GM12878 (cell line): ENCODE measurements around the gene SUGP1. TPM values are rescaled to one million over a fixed set of nuclear protein-coding genes. Genes with fewer than 3 reads are reported as not detected.
A peak's percentile ranks its signal among the peaks of the same experiment; 100 is the strongest.

Experiments used
- BCLAF1 ChIP-seq: fragments of 450-650 bp; IDR thresholded peaks from 2 replicates; pipeline ENCODE4 v1.6.1; 2017; ENCODE audit warnings: antibody characterized with exemption, mild to moderate bottlenecking, moderate library complexity
- BHLHE40 ChIP-seq, 2 experiments: fragments of 450-650 bp in 1 of 2; IDR thresholded peaks; 2 replicates each; pipeline ENCODE4 v1.6.1; 2011 to 2017; ENCODE audit warnings: low read depth in 2 of 2, borderline replicate concordance in 1 of 2, improper control_type of control experiment in 1 of 2, low read length in 1 of 2, mild to moderate bottlenecking in 1 of 2
- DPF2 ChIP-seq: fragments of 450-650 bp; IDR thresholded peaks from 2 replicates; pipeline ENCODE4 v1.6.1; 2017; ENCODE audit warnings: mild to moderate bottlenecking
- E2F8 ChIP-seq: fragments of 450-650 bp; IDR thresholded peaks from 2 replicates; pipeline ENCODE4 v1.6.1; 2018; ENCODE audit warnings: mild to moderate bottlenecking, low read depth, moderate library complexity; ENCODE audit not compliant: partially characterized antibody
- HDGF ChIP-seq: fragments of 450-650 bp; IDR thresholded peaks from 2 replicates; pipeline ENCODE4 v1.6.1; 2016; ENCODE audit warnings: antibody characterized with exemption
- IRF4 ChIP-seq: IDR thresholded peaks from 2 replicates; pipeline ENCODE4 v1.6.1; 2011; ENCODE audit warnings: low read depth, low read length
- KDM1A ChIP-seq: fragments of 200-600 bp; sonication (generic); IDR thresholded peaks from 2 replicates; pipeline ENCODE4 v1.6.1; 2016; ENCODE audit warnings: borderline replicate concordance
- MTA2 ChIP-seq: fragments of 450-650 bp; IDR thresholded peaks from 2 replicates; pipeline ENCODE4 v1.6.1; 2016; ENCODE audit warnings: low read depth, mild to moderate bottlenecking, moderate library complexity
- POU2F2 ChIP-seq: IDR thresholded peaks from 3 replicates; pipeline ENCODE4 v1.6.1; 2011; ENCODE audit warnings: low read depth, mild to moderate bottlenecking, low read length, borderline replicate concordance
- RCOR1 ChIP-seq: conservative IDR thresholded peaks from 2 replicates; pipeline ENCODE4 v1.6.1; 2012; ENCODE audit warnings: low read depth, low read length, improper control_type of control experiment
- RFX5 ChIP-seq: IDR thresholded peaks from 2 replicates; pipeline ENCODE4 v1.6.1; 2011; ENCODE audit warnings: low read depth, low read length, improper control_type of control experiment
- SMAD5 ChIP-seq: IDR thresholded peaks from 2 replicates; pipeline ENCODE4 v1.6.1; 2016; ENCODE audit warnings: antibody characterized with exemption, low read depth
- SPI1 ChIP-seq: IDR thresholded peaks from 2 replicates; pipeline ENCODE4 v1.6.1; 2011; ENCODE audit warnings: low read depth, mild to moderate bottlenecking, low read length, moderate library complexity, borderline replicate concordance; ENCODE audit not compliant: insufficient read depth
- SREBF2 ChIP-seq: IDR thresholded peaks from 2 replicates; pipeline ENCODE4 v1.6.1; 2012; ENCODE audit warnings: mild to moderate bottlenecking, low read length
- TBL1XR1 ChIP-seq: IDR thresholded peaks from 2 replicates; pipeline ENCODE4 v1.6.1; 2012; ENCODE audit warnings: low read depth, low read length, improper control_type of control experiment
- USF1 ChIP-seq: IDR thresholded peaks from 2 replicates; pipeline ENCODE4 v1.6.1; 2011; ENCODE audit warnings: borderline replicate concordance, low read depth, mild to moderate bottlenecking, moderate library complexity, mixed read lengths, low read length; ENCODE audit not compliant: insufficient read depth; ENCODE audit errors: extremely low read length
- ZNF687 ChIP-seq: fragments of 450-650 bp; IDR thresholded peaks from 2 replicates; pipeline ENCODE4 v1.6.1; 2017; ENCODE audit warnings: mild to moderate bottlenecking, moderate library complexity
- polyA plus RNA-seq, 11 experiments: library from polyadenylated mRNA; depleted of rRNA in 4 of 11; unstranded in 6 of 11; stranded (reverse) in 5 of 11; fragments of >200 nt; fragmentation: Nextera tagmentation in 4 of 11; fragmentation: Illumina TruSeq in 1 of 11; extraction: Ambion mirVana in 4 of 11; extraction: Trizol in 1 of 11; gene quantifications; 1 replicate in 1 of 11; 2 replicates in 10 of 11; pipeline versions ENCODE4 v1.2.1 to v1.2.3, GENCODE V29; 2011 to 2016; ENCODE audit warnings: inconsistent platforms in 2 of 11, missing spikeins in 2 of 11, low read depth in 1 of 11
- total RNA-seq, 4 experiments: library from RNA; depleted of rRNA in 3 of 4; stranded (reverse); fragments of >200 nt in 3 of 4; fragmentation: Illumina TruSeq in 1 of 4; extraction: Trizol in 1 of 4; gene quantifications; 2 replicates each; pipeline versions ENCODE4 v1.2.1 to v1.2.3, GENCODE V29; 2013 to 2021

SUGP1 gene
- total and polyA plus RNA-seq, 10 of the 15 experiments (the other 5 are each of a cell fraction or from before 2014, with no cell fraction given), result 1.6 to 70.2 (median 38.4) TPM

- TF ChIP-seq BCLAF1 (no peak), BHLHE40 (IDR thresholded peaks at IDR 0.05; ENCODE audit: borderline replicate concordance in 1 of 2, low read depth in 2 of 2, low read length in 1 of 2) (0 out of 4 replicates have a peak, but pooled peaks of 1 of the 2 experiments have one; percentile 6), IRF4 (no peak), SPI1 (no peak), RCOR1 (no peak), SREBF2 (no peak), HDGF (0 out of 2 replicates have a peak, but pooled peaks have one; percentile 68), POU2F2 (no peak), ZNF687 (peak; percentile 91), E2F8 (peak; percentile 31), KDM1A (no peak), MTA2 (peak; percentile 62; the same call in 1 of the 2 replicates), SMAD5 (no peak), DPF2 (peak; percentile 95), RFX5 (no peak), USF1 (no peak), TBL1XR1 (no peak)
Measured at GRCh38 chr19:19366434-19367396, 46.4 kb upstream of the SUGP1 start (continued).
